ENCODE results near the gene GLRX5.

DNA sequence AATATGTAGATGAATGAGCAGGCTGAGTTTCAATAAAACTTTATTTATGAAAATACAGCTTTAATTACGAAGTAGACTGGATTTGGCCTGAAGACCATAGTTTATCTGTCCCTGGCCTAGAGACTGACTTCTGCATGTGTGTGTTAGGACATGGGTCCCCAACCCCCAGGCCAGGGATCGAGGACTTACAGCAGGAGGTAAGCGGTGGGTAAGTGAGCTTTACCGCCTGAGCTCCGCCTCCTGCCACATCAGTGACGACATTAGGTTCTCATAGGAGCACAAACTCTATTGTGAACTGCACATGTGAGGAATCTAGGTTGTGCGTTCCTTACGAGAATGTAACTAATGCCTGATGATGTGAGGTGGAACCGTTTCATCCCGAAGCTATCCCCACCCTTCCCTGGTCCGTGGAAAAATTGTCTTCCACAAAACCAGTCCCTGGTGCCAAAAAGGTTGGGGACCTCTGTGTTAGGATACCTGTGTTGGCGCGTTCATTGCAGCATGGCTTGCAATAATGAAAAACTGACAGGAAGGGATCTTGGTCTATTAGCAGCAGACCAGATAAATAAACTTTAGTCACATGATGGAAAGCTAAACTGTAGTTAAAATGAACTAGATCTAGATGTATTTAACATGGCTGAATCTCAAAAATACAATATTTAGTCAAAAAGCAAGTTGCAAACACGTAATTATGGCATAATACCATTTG is 4.1 kb downstream of the GLRX5 start:
- no peak for TF ChIP-seq POLR2A (IDR thresholded peaks at IDR 0.05)
- no peak for TF ChIP-seq CTCF (IDR thresholded peaks at IDR 0.05)

Data from breast epithelium (tissue), 3 donors.